CD4-positive, alpha-beta T cell (primary cell): ENCODE results near the gene CEP20. TPM values are rescaled to one million over a fixed set of nuclear protein-coding genes. Genes with fewer than 3 reads are reported as not detected.

Experiments used
- ATAC-seq: fragments of 200-7000 bp; cut with Tn5 transposase; one replicate; pipeline ENCODE4 v1.10.0; 2022; ENCODE audit warnings: mild to moderate bottlenecking; ENCODE audit not compliant: poor library complexity
- CTCF ChIA-PET: fragments of 350-600 bp; sonication (Branson Sonifier 250); formaldehyde crosslinking; loops from one replicate; lab custom pipeline; 2021; ENCODE audit warnings: antibody characterized with exemption, inconsistent platforms; lab: Charles Lee
- POLR2A ChIA-PET: fragments of 350-600 bp; sonication (Branson Sonifier 250); formaldehyde crosslinking; loops from one replicate; lab custom pipeline; 2021; ENCODE audit warnings: antibody characterized with exemption, inconsistent platforms; lab: Charles Lee
- DNase-seq, 14 experiments: peaks; one replicate each; pipeline ENCODE4 v3.0.0-alpha.2; 2013 to 2020; ENCODE audit warnings: mixed read lengths in 2 of 14
- H3K27ac ChIP-seq, 2 donors: one replicate each; pipeline versions ENCODE4 v1.5.1 to v1.7.0; 2013; ENCODE audit warnings: low read length in 2 of 2, low read depth in 1 of 2, mild to moderate bottlenecking in 1 of 2
- H3K27me3 ChIP-seq, 2 experiments: 1 replicate in 1 of 2; 2 replicates in 1 of 2; pipeline versions ENCODE4 v1.6.1 to v1.7.0; 2013; ENCODE audit warnings: low read length in 2 of 2, control low read depth in 1 of 2, mild to moderate bottlenecking in 1 of 2, moderate library complexity in 1 of 2; ENCODE audit not compliant: insufficient read depth in 2 of 2, control insufficient read depth in 1 of 2
- H3K36me3 ChIP-seq: one replicate; pipeline ENCODE4 v1.6.1; 2013; ENCODE audit warnings: low read length, control low read depth; ENCODE audit not compliant: insufficient read depth
- H3K4me1 ChIP-seq: one replicate; pipeline ENCODE4 v1.6.1; 2013; ENCODE audit warnings: low read length, control low read depth; ENCODE audit not compliant: insufficient read depth
- H3K4me3 ChIP-seq: one replicate; pipeline ENCODE4 v1.5.1; 2013; ENCODE audit warnings: mild to moderate bottlenecking, low read length, moderate library complexity
- H3K9me3 ChIP-seq, 2 experiments: 1 replicate in 1 of 2; 2 replicates in 1 of 2; pipeline versions ENCODE4 v1.6.1 to v1.7.0; 2013; ENCODE audit warnings: low read length in 2 of 2, mild to moderate bottlenecking in 2 of 2, control low read depth in 1 of 2, moderate library complexity in 1 of 2; ENCODE audit not compliant: control insufficient read depth in 1 of 2, insufficient read depth in 1 of 2
- H3K27ac Mint-ChIP-seq: one replicate; pipeline ENCODE4 v1.8.0; 2020; ENCODE audit warnings: mixed read lengths
- H3K27me3 Mint-ChIP-seq: one replicate; pipeline ENCODE4 v1.8.0; 2021; ENCODE audit warnings: mixed read lengths
- H3K36me3 Mint-ChIP-seq: one replicate; pipeline ENCODE4 v1.8.0; 2021; ENCODE audit warnings: low read depth, mixed read lengths
- H3K4me1 Mint-ChIP-seq: one replicate; pipeline ENCODE4 v1.8.0; 2021; ENCODE audit warnings: low read depth, mixed read lengths
- H3K4me3 Mint-ChIP-seq: one replicate; pipeline ENCODE4 v1.8.0; 2020; ENCODE audit warnings: mild to moderate bottlenecking, mixed read lengths
- H3K9me3 Mint-ChIP-seq: one replicate; pipeline ENCODE4 v1.8.0; 2020; ENCODE audit warnings: mixed read lengths
- CTCF ChIP-seq: fragments of 200-600 bp; IDR thresholded peaks from one replicate; pipeline ENCODE4 v1.8.0; 2022; ENCODE audit warnings: antibody characterized with exemption, mild to moderate bottlenecking
- intact Hi-C, 2 experiments: fragments of 100-400 bp; cut with DNase I in 1 of 2; cut with micrococcal nuclease in 1 of 2; formaldehyde crosslinking; loops; one replicate each; pipeline versions ENCODE4 v1.15.1 to v1.9.0; 2023 to 2025; cut with DNase I, micrococcal nuclease
- total RNA-seq, 174 experiments: library from RNA in 2 of 174; stranded (reverse) in 2 of 174; gene quantifications; one replicate each; pipeline ENCODE4 v1.2.3 and lab custom pipeline; 2021 to 2026

CEP20 gene
- total RNA-seq, 2 experiments from 2014 or later: 14.4 to 15.5 TPM

DNA sequence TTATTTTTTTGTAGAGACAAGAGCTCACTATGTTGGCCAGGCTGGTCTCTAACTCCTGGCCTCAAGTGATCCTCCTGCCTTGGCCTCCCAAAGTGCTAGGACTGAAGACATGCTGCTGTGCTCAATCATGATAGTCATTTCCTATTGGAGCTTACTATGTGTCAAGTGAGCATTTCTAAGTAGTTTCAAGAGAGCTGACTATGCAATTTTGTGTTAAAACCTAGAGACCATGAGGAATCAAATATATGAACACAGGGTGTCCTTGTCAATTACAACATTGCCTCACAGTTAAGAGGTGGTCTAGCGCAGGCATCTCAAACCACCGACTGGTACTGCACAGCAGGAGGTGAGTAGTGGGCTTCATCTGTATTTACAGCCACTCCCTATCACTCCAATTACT, 69.4 kb downstream of the CEP20 start:
- H3K27me3 Mint-ChIP-seq: peaks cover 4% of the 10 kb centered on the region
- no peaks in the 10 kb centered on the region for H3K4me1 ChIP-seq
- ChIA-PET POLR2A (no interaction called here), CTCF (no interaction called here)
- intact Hi-C loops: no loop called here
- no peak for TF ChIP-seq CTCF
- H3K36me3 Mint-ChIP-seq: no peaks in the 10 kb centered on the region
- H3K4me1 Mint-ChIP-seq: no peaks in the 10 kb centered on the region
- H3K9me3 Mint-ChIP-seq: peaks cover 8% of the 10 kb centered on the region
- H3K27ac Mint-ChIP-seq: no peak overlapping the region
- H3K9me3 ChIP-seq: peaks cover 10 to 18% of the 10 kb centered on the region in 2 experiments
- H3K27me3 ChIP-seq: no peaks in the 10 kb centered on the region
- H3K4me3 ChIP-seq: no peak overlapping the region
- H3K36me3 ChIP-seq: no peaks in the 10 kb centered on the region
- ATAC-seq (no peak), DNase-seq (no peak)
- H3K27ac ChIP-seq: no peak overlapping the region
- H3K4me3 Mint-ChIP-seq: no peak overlapping the region

- no peak overlapping the region for H3K27ac ChIP-seq
- Mint-ChIP-seq H3K4me1 (no peaks in the 10 kb centered on the region), H3K36me3 (no peaks in the 10 kb centered on the region), H3K4me3 (no peak overlapping the region), H3K9me3 (peaks cover 8% of the 10 kb centered on the region), H3K27me3 (peaks cover 4% of the 10 kb centered on the region), H3K27ac (no peak overlapping the region)
- CTCF ChIA-PET: no interaction called here
- ATAC-seq: no peak
- POLR2A ChIA-PET: no interaction called here
- H3K27me3 ChIP-seq: no peaks in the 10 kb centered on the region
- no peak for DNase-seq
- H3K4me3 ChIP-seq: no peak overlapping the region
- intact Hi-C loops: no loop called here
- H3K36me3 ChIP-seq: no peaks in the 10 kb centered on the region
- no peaks in the 10 kb centered on the region for H3K4me1 ChIP-seq
- peaks cover 15 to 18% of the 10 kb centered on the region in 2 experiments for H3K9me3 ChIP-seq
- TF ChIP-seq CTCF: no peak
These were observed 71.0 kb downstream of the CEP20 start for GRCh38 chr16:15817446-15817845.

- ChIA-PET POLR2A (no interaction called here), CTCF (no interaction called here)
- Mint-ChIP-seq H3K4me3 (no peak overlapping the region), H3K27me3 (peaks cover 11% of the 10 kb centered on the region), H3K9me3 (peaks cover 8% of the 10 kb centered on the region), H3K4me1 (no peaks in the 10 kb centered on the region), H3K36me3 (no peaks in the 10 kb centered on the region), H3K27ac (no peak overlapping the region)
- Histone ChIP-seq H3K27me3 (peaks cover 5 to 12% of the 10 kb centered on the region in 2 experiments), H3K4me3 (no peak overlapping the region), H3K9me3 (peaks cover 15 to 18% of the 10 kb centered on the region in 2 experiments), H3K4me1 (no peaks in the 10 kb centered on the region), H3K27ac (no peak overlapping the region), H3K36me3 (no peaks in the 10 kb centered on the region)
- DNase-seq (no peak), ATAC-seq (no peak)
- no peak for TF ChIP-seq CTCF
- intact Hi-C loops: no loop called here
These were observed 72.2 kb downstream of the CEP20 start for GRCh38 chr16:15816228-15816627.

Other genes with a start within 250 kb of the CEP20 start
- 100 to 1,000 TPM; 156 to 157 TPM for gene MARF1, start 245.4 kb downstream of the CEP20 start, total RNA-seq
- gene NDE1, start 238.4 kb downstream of the CEP20 start, total RNA-seq: 100 to 1,000 TPM in 1 of 2 experiments, 10 to 100 TPM in 1; 96.6 to 106 TPM
- not detected for gene MYH11, start 31.6 kb downstream of the CEP20 start, total RNA-seq
- 10 to 100 TPM; 42.9 to 44.8 TPM for gene ABCC1, start 61.0 kb upstream of the CEP20 start, total RNA-seq